Measurements from ENCODE around the gene OBSCN. TPM values are rescaled to one million over a fixed set of nuclear protein-coding genes. Genes with fewer than 3 reads are reported as not detected.

OBSCN gene
- total and polyA plus RNA-seq, 10 of the 15 experiments (the other 5 are each of a cell fraction or from before 2014, with no cell fraction given) = 0.01 to 0.36 (median 0.08) TPM; not detected in 2

DNA sequence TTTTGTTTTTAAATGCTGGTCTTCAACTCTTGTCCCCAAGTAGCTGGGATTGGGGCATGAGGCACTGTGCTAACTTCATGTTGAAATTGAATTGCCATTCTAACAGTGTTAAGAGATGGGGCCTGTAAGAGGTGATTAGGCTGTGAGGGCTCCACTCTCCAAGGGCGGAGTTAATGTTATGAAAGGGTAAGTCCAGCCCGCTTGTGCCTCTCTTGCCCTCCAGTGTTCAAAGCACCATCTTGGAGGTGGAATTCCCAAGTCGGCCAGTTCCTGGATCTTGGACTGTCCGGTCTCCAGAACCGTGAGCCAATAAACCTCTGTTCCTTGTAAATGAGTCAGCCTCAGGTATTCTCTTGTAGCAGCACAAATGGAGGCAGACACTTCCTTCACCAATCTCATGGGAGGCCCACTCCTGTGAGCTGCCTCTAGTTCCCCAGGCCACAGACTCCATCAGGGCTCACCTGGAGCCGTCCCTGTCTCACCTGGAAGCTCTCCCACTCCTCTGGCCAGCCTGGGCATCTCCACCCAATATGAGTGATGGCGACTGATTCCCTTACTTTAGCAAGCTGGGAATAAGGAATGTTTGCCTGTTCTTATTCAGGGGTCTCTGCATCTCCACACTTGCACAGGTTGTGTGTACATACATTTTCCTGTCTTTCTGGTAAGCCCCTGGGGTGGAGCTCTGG lies 26.7 kb upstream of the OBSCN start:
- ChIA-PET POLR2A (no interaction called here), RAD21 (ENCODE audit: unreplicated experiment) (no interaction called here), SMC1A (ENCODE audit: uncharacterized antibody, unreplicated experiment) (no interaction called here), CTCF (interaction anchor here (1.9 kb wide), 1 partner anchor 13 kb away, joined by 7 read pairs; no protein-coding TSS in a partner anchor)
- FAIRE-seq (no peak), DNase-seq (ENCODE audit: low read depth, low spot score) (no peak), ATAC-seq (no peak)
- BruUV-seq (replicated peaks) = no TSS peak
- Histone ChIP-seq H4K20me1 (ENCODE audit: control insufficient read depth, insufficient read depth) (no peaks in the 10 kb centered on the region), H3K4me1 (ENCODE audit: control insufficient read depth, insufficient read depth, low read length) (no peaks in the 10 kb centered on the region), H3K9me3 (replicated peaks; ENCODE audit: control insufficient read depth, insufficient read depth, low read length) (no peaks in the 10 kb centered on the region), H3K27ac (ENCODE audit: control insufficient read depth, insufficient read depth) (no peak overlapping the region), H3K79me2 (ENCODE audit: control insufficient read depth, insufficient read depth, low read length) (no peaks in the 10 kb centered on the region), H3K4me3 (no peak overlapping the region), H3K27me3 (replicated peaks in 1 of 2; ENCODE audit: control insufficient read depth in 2 of 2, insufficient read depth in 2 of 2, low read length in 1 of 2) (no peaks in the 10 kb centered on the region), H3K9ac (ENCODE audit: control insufficient read depth, insufficient read depth, low read length) (no peak overlapping the region), H3K36me3 (ENCODE audit: control insufficient read depth in 2 of 2, insufficient read depth in 2 of 2, low read length in 1 of 2) (no peaks in the 10 kb centered on the region), H3K4me2 (ENCODE audit: control insufficient read depth, insufficient read depth) (no peak overlapping the region), H2AFZ (ENCODE audit: control insufficient read depth, low read depth, low read length) (no peak overlapping the region)
- intact Hi-C loops (cut with micrococcal nuclease; ENCODE audit: unreplicated experiment) = no loop called here
- TF ChIP-seq, protein P1, sequence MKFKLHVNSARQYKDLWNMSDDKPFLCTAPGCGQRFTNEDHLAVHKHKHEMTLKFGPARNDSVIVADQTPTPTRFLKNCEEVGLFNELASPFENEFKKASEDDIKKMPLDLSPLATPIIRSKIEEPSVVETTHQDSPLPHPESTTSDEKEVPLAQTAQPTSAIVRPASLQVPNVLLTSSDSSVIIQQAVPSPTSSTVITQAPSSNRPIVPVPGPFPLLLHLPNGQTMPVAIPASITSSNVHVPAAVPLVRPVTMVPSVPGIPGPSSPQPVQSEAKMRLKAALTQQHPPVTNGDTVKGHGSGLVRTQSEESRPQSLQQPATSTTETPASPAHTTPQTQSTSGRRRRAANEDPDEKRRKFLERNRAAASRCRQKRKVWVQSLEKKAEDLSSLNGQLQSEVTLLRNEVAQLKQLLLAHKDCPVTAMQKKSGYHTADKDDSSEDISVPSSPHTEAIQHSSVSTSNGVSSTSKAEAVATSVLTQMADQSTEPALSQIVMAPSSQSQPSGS (IDR thresholded peaks at IDR 0.05; ENCODE audit: low read length) = no peak
- TF ChIP-seq, protein P2, sequence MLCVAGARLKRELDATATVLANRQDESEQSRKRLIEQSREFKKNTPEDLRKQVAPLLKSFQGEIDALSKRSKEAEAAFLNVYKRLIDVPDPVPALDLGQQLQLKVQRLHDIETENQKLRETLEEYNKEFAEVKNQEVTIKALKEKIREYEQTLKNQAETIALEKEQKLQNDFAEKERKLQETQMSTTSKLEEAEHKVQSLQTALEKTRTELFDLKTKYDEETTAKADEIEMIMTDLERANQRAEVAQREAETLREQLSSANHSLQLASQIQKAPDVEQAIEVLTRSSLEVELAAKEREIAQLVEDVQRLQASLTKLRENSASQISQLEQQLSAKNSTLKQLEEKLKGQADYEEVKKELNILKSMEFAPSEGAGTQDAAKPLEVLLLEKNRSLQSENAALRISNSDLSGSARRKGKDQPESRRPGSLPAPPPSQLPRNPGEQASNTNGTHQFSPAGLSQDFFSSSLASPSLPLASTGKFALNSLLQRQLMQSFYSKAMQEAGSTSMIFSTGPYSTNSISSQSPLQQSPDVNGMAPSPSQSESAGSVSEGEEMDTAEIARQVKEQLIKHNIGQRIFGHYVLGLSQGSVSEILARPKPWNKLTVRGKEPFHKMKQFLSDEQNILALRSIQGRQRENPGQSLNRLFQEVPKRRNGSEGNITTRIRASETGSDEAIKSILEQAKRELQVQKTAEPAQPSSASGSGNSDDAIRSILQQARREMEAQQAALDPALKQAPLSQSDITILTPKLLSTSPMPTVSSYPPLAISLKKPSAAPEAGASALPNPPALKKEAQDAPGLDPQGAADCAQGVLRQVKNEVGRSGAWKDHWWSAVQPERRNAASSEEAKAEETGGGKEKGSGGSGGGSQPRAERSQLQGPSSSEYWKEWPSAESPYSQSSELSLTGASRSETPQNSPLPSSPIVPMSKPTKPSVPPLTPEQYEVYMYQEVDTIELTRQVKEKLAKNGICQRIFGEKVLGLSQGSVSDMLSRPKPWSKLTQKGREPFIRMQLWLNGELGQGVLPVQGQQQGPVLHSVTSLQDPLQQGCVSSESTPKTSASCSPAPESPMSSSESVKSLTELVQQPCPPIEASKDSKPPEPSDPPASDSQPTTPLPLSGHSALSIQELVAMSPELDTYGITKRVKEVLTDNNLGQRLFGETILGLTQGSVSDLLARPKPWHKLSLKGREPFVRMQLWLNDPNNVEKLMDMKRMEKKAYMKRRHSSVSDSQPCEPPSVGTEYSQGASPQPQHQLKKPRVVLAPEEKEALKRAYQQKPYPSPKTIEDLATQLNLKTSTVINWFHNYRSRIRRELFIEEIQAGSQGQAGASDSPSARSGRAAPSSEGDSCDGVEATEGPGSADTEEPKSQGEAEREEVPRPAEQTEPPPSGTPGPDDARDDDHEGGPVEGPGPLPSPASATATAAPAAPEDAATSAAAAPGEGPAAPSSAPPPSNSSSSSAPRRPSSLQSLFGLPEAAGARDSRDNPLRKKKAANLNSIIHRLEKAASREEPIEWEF (IDR thresholded peaks at IDR 0.05; ENCODE audit: insufficient replicate concordance, low read depth, low read length) = no peak
- TF ChIP-seq, protein P3, sequence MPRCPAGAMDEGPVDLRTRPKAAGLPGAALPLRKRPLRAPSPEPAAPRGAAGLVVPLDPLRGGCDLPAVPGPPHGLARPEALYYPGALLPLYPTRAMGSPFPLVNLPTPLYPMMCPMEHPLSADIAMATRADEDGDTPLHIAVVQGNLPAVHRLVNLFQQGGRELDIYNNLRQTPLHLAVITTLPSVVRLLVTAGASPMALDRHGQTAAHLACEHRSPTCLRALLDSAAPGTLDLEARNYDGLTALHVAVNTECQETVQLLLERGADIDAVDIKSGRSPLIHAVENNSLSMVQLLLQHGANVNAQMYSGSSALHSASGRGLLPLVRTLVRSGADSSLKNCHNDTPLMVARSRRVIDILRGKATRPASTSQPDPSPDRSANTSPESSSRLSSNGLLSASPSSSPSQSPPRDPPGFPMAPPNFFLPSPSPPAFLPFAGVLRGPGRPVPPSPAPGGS (IDR thresholded peaks at IDR 0.05; ENCODE audit: borderline replicate concordance, insufficient read depth, low read depth, low read length, poor library complexity, severe bottlenecking) = peak; percentile 28
- TF ChIP-seq, protein P4, sequence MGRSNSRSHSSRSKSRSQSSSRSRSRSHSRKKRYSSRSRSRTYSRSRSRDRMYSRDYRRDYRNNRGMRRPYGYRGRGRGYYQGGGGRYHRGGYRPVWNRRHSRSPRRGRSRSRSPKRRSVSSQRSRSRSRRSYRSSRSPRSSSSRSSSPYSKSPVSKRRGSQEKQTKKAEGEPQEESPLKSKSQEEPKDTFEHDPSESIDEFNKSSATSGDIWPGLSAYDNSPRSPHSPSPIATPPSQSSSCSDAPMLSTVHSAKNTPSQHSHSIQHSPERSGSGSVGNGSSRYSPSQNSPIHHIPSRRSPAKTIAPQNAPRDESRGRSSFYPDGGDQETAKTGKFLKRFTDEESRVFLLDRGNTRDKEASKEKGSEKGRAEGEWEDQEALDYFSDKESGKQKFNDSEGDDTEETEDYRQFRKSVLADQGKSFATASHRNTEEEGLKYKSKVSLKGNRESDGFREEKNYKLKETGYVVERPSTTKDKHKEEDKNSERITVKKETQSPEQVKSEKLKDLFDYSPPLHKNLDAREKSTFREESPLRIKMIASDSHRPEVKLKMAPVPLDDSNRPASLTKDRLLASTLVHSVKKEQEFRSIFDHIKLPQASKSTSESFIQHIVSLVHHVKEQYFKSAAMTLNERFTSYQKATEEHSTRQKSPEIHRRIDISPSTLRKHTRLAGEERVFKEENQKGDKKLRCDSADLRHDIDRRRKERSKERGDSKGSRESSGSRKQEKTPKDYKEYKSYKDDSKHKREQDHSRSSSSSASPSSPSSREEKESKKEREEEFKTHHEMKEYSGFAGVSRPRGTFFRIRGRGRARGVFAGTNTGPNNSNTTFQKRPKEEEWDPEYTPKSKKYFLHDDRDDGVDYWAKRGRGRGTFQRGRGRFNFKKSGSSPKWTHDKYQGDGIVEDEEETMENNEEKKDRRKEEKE (IDR thresholded peaks at IDR 0.05) = no peak
- TF ChIP-seq, protein P5, sequence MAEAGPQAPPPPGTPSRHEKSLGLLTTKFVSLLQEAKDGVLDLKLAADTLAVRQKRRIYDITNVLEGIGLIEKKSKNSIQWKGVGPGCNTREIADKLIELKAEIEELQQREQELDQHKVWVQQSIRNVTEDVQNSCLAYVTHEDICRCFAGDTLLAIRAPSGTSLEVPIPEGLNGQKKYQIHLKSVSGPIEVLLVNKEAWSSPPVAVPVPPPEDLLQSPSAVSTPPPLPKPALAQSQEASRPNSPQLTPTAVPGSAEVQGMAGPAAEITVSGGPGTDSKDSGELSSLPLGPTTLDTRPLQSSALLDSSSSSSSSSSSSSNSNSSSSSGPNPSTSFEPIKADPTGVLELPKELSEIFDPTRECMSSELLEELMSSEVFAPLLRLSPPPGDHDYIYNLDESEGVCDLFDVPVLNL (IDR thresholded peaks at IDR 0.05; ENCODE audit: low read depth, low read length) = no peak
- TF ChIP-seq EED (IDR thresholded peaks at IDR 0.05; ENCODE audit: low read depth) = no peak
- in situ Hi-C loops (cut with MboI) = no loop called here
- WGBS (ENCODE audit: insufficient coverage, insufficient replicate concordance, low lambda C conversion rate, missing lambda C conversion rate) = 83% methylated on average over 7 of the region's 7 CpGs
